H1 (cell line): Measurements from ENCODE around the gene RESP18.
"Not testable (repeated sequence)": the region's sequence is repeated elsewhere in the genome, so short reads cannot be mapped to it uniquely, and the experiment has no call there.

Experiments used
- HDAC6 ChIP-seq: IDR thresholded peaks from one replicate; pipeline ENCODE4 v1.7.1; 2012; ENCODE audit warnings: low read depth, mild to moderate bottlenecking, inconsistent platforms, low read length, moderate library complexity
- MAFK ChIP-seq: IDR thresholded peaks from 2 replicates; pipeline ENCODE4 v1.6.1; 2012; ENCODE audit warnings: low read depth, mild to moderate bottlenecking, improper control_type of control experiment, low read length
- PHF8 ChIP-seq: fragments of 200-600 bp; sonication (generic); conservative IDR thresholded peaks from 2 replicates; pipeline ENCODE4 v1.7.1; 2012; ENCODE audit warnings: low read depth, mild to moderate bottlenecking, inconsistent platforms, low read length, moderate library complexity
- TCF12 ChIP-seq: IDR thresholded peaks from 2 replicates; pipeline ENCODE4 v1.6.1; 2011; ENCODE audit warnings: low read depth, mild to moderate bottlenecking, low read length
- YY1 ChIP-seq: IDR thresholded peaks from 2 replicates; pipeline ENCODE4 v1.6.1; 2011; ENCODE audit warnings: low read depth, mild to moderate bottlenecking, low read length
- TF ChIP-seq, protein P1 (sequence below), 3 experiments: IDR thresholded peaks; 1 replicate in 2 of 3; 2 replicates in 1 of 3; pipeline versions ENCODE4 v1.5.1 to v1.6.1; 2011; ENCODE audit warnings: low read length in 3 of 3, mild to moderate bottlenecking in 3 of 3, inconsistent platforms in 2 of 3, low read depth in 1 of 3, moderate library complexity in 1 of 3; ENCODE audit not compliant: insufficient read depth in 1 of 3; ENCODE audit errors: control extremely low read depth in 1 of 3

DNA sequence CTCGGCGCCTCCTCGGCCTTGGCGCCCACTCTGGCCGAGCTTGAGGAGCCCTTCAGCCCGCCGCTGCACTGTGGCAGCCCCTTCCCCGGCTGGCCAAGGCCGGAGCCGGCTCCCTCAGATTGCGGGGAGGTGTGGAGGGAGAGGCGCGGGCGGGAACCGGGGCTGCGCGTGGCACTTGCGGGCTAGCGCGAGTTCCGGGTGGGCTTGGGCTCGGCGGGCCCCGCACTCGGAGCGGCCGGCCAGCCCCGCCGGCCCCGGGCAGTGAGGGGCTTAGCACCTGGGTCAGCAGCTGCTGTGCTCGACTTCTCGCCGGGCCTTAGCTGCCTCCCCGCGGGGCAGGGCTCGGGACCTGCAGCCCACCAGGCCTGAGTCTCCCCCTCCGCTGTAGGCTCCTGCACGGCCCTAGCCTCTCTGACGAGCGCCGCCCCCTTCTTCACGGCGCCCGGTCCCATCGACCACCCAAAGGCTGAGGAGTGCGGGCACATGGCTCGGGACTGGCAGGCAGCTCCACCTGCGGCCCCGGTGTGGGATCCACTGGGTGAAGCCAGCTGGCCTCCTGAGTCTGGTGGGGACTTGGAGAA, 19.8 kb downstream of the RESP18 start:
- TF ChIP-seq YY1, HDAC6, TCF12, PHF8, MAFK: not testable (repeated sequence)
- TF ChIP-seq, protein P1, sequence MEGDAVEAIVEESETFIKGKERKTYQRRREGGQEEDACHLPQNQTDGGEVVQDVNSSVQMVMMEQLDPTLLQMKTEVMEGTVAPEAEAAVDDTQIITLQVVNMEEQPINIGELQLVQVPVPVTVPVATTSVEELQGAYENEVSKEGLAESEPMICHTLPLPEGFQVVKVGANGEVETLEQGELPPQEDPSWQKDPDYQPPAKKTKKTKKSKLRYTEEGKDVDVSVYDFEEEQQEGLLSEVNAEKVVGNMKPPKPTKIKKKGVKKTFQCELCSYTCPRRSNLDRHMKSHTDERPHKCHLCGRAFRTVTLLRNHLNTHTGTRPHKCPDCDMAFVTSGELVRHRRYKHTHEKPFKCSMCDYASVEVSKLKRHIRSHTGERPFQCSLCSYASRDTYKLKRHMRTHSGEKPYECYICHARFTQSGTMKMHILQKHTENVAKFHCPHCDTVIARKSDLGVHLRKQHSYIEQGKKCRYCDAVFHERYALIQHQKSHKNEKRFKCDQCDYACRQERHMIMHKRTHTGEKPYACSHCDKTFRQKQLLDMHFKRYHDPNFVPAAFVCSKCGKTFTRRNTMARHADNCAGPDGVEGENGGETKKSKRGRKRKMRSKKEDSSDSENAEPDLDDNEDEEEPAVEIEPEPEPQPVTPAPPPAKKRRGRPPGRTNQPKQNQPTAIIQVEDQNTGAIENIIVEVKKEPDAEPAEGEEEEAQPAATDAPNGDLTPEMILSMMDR (IDR thresholded peaks at IDR 0.05; ENCODE audit: control extremely low read depth in 1 of 3, insufficient read depth in 1 of 3, low read depth in 1 of 3, low read length in 3 of 3): not testable (repeated sequence)
